HepG2 (cell line): ENCODE results near the gene FRRS1. TPM values are rescaled to one million over a fixed set of nuclear protein-coding genes. Genes with fewer than 3 reads are reported as not detected.

Experiments used
- CHCHD3 ChIP-seq: sonication (generic); formaldehyde crosslinking; IDR thresholded peaks from 2 replicates; pipeline ENCODE4 v1.8.0; 2022; ENCODE audit warnings: mild to moderate bottlenecking, missing genetic modification reagents, moderate library complexity
- DRAP1 ChIP-seq: IDR thresholded peaks from 2 replicates; pipeline ENCODE4 v1.6.1; 2016; ENCODE audit warnings: missing genetic modification reagents, missing compliant biosample characterization
- FOSL2 ChIP-seq: sonication (generic); formaldehyde crosslinking; IDR thresholded peaks from 2 replicates; pipeline ENCODE4 v1.4.0; 2020; ENCODE audit warnings: missing genetic modification reagents
- FOXK2 ChIP-seq: fragments of 450-650 bp; IDR thresholded peaks from 2 replicates; pipeline ENCODE4 v1.6.1; 2016
- HNF1B ChIP-seq: sonication (generic); formaldehyde crosslinking; IDR thresholded peaks from 2 replicates; pipeline ENCODE4 v1.5.1; 2020; ENCODE audit warnings: mild to moderate bottlenecking, moderate library complexity, missing genetic modification reagents
- HOMEZ ChIP-seq: IDR thresholded peaks from 2 replicates; pipeline ENCODE4 v1.6.1; 2016; ENCODE audit warnings: low read depth
- HOXA9 ChIP-seq: sonication (generic); formaldehyde crosslinking; IDR thresholded peaks from 2 replicates; pipeline ENCODE4 v1.8.1; 2022; ENCODE audit warnings: missing genetic modification reagents, mild to moderate bottlenecking, moderate library complexity, borderline replicate concordance
- KAT2B ChIP-seq: fragments of 150-350 bp; IDR thresholded peaks from 2 replicates; pipeline ENCODE4 v1.6.1; 2014; ENCODE audit warnings: low read depth, low read length, borderline replicate concordance
- KMT2A ChIP-seq: sonication (generic); formaldehyde crosslinking; IDR thresholded peaks from 2 replicates; pipeline ENCODE4 v1.4.0; 2020; ENCODE audit warnings: missing genetic modification reagents
- LCORL ChIP-seq, 2 experiments: fragments of 450-650 bp in 1 of 2; sonication (generic) in 1 of 2; formaldehyde crosslinking in 1 of 2; IDR thresholded peaks; 2 replicates each; pipeline versions ENCODE4 v1.5.0 to v1.6.1; 2017 to 2020; ENCODE audit warnings: antibody characterized with exemption in 1 of 2, missing genetic modification reagents in 1 of 2
- MAX ChIP-seq: IDR thresholded peaks from 2 replicates; pipeline ENCODE4 v1.6.1; 2012; ENCODE audit warnings: inconsistent platforms
- MEF2D ChIP-seq: sonication (generic); formaldehyde crosslinking; IDR thresholded peaks from 2 replicates; pipeline ENCODE4 v1.5.1; 2020; ENCODE audit warnings: mild to moderate bottlenecking, missing genetic modification reagents
- NFKBIZ ChIP-seq: IDR thresholded peaks from 2 replicates; pipeline ENCODE4 v1.6.1; 2018; ENCODE audit warnings: missing genetic modification reagents, missing compliant biosample characterization
- PBX3 ChIP-seq: sonication (generic); formaldehyde crosslinking; IDR thresholded peaks from 2 replicates; pipeline ENCODE4 v1.8.1; 2023; ENCODE audit warnings: missing genetic modification reagents, inconsistent platforms, borderline replicate concordance
- PHF21A ChIP-seq: sonication (generic); formaldehyde crosslinking; IDR thresholded peaks from 2 replicates; pipeline ENCODE4 v1.5.0; 2020; ENCODE audit warnings: mild to moderate bottlenecking, missing genetic modification reagents
- POGZ ChIP-seq: sonication (generic); formaldehyde crosslinking; IDR thresholded peaks from 2 replicates; pipeline ENCODE4 v1.4.0; 2020; ENCODE audit warnings: mild to moderate bottlenecking, missing genetic modification reagents
- PPARG ChIP-seq: conservative IDR thresholded peaks from 2 replicates; pipeline ENCODE4 v1.6.1; 2016; ENCODE audit warnings: missing biosample characterization, missing genetic modification reagents
- RFX3 ChIP-seq: IDR thresholded peaks from 2 replicates; pipeline ENCODE4 v1.6.1; 2016; ENCODE audit warnings: missing biosample characterization, missing genetic modification reagents
- SP1 ChIP-seq, 2 experiments: fragments of 450-650 bp in 1 of 2; sonication (generic) in 1 of 2; formaldehyde crosslinking in 1 of 2; IDR thresholded peaks; 2 replicates each; pipeline versions ENCODE4 v1.4.0 to v1.6.1; 2016 to 2020; ENCODE audit warnings: missing genetic modification reagents in 1 of 2
- TEAD3 ChIP-seq: optimal IDR thresholded peaks from 2 replicates; pipeline ENCODE3; 2016; ENCODE audit warnings: borderline replicate concordance
- TERF1 ChIP-seq: sonication (generic); formaldehyde crosslinking; IDR thresholded peaks from 2 replicates; pipeline ENCODE4 v1.8.0; 2022; ENCODE audit warnings: mild to moderate bottlenecking, missing genetic modification reagents, moderate library complexity
- TOE1 ChIP-seq: sonication (generic); formaldehyde crosslinking; IDR thresholded peaks from 2 replicates; pipeline ENCODE4 v1.4.0; 2020; ENCODE audit warnings: mild to moderate bottlenecking, missing genetic modification reagents
- ZMYM4 ChIP-seq: sonication (generic); formaldehyde crosslinking; IDR thresholded peaks from 2 replicates; pipeline ENCODE4 v1.8.1; 2023; ENCODE audit warnings: mild to moderate bottlenecking, missing genetic modification reagents
- ZNF292 ChIP-seq: sonication (generic); formaldehyde crosslinking; IDR thresholded peaks from 2 replicates; pipeline ENCODE4 v1.8.1; 2022; ENCODE audit warnings: mild to moderate bottlenecking, low read depth, missing genetic modification reagents, borderline replicate concordance
- ZNF644 ChIP-seq: IDR thresholded peaks from 2 replicates; pipeline ENCODE4 v1.6.1; 2016; ENCODE audit warnings: low read depth
- ZSCAN9 ChIP-seq: IDR thresholded peaks from 2 replicates; pipeline ENCODE4 v1.6.1; 2016; ENCODE audit warnings: borderline replicate concordance
- polyA plus RNA-seq, 8 experiments: library from polyadenylated mRNA; depleted of rRNA in 3 of 8; stranded (reverse) in 7 of 8; unstranded in 1 of 8; fragments of >200 nt; fragmentation: Illumina TruSeq in 4 of 8; extraction: Trizol in 4 of 8; gene quantifications; 2 replicates each; pipeline versions ENCODE4 v1.2.1 to v1.2.3, GENCODE V29; 2011 to 2016; ENCODE audit warnings: low read depth in 4 of 8, missing spikeins in 1 of 8, mixed read lengths in 1 of 8; ENCODE audit not compliant: insufficient read depth in 1 of 8
- total RNA-seq, 5 experiments: library from RNA; depleted of rRNA; stranded (reverse); fragments of >200 nt; fragmentation: Illumina TruSeq; extraction: Trizol; gene quantifications; 2 replicates each; pipeline ENCODE4 v1.2.3, GENCODE V29; 2016; ENCODE audit warnings: low read depth in 1 of 5

FRRS1 gene
- total and polyA plus RNA-seq, 2 of the 13 experiments (the other 11 are each of a cell fraction or from before 2014, with no cell fraction given): 22.6 to 23.4 TPM

- peak; percentile 79 for TF ChIP-seq ZMYM4
- no peak for TF ChIP-seq NFKBIZ
- TF ChIP-seq ZNF292 (CRISPR knock-in tag): peak; percentile 70; the same call in 1 of the 2 replicates
- TF ChIP-seq MEF2D: 0 out of 2 replicates have a peak, but pooled peaks have one; percentile 27
- TF ChIP-seq RFX3 (CRISPR knock-in tag): no peak
- no peak for TF ChIP-seq MAX
- no peak for TF ChIP-seq PHF21A
- TF ChIP-seq ZNF644 (CRISPR knock-in tag): 0 out of 2 replicates have a peak, but pooled peaks have one; percentile 25
- no peak for TF ChIP-seq TERF1 (CRISPR knock-in tag)
- TF ChIP-seq PBX3 (CRISPR knock-in tag): no peak
- peak; percentile 42; the same call in 1 of the 2 replicates for TF ChIP-seq ZSCAN9 (CRISPR knock-in tag)
- TF ChIP-seq DRAP1 (CRISPR knock-in tag): peak; percentile 76
- peak; percentile 84 for TF ChIP-seq KMT2A (CRISPR knock-in tag)
- no peak for TF ChIP-seq SP1 (IDR thresholded peaks at IDR 0.05)
- 0 out of 2 replicates have a peak, but pooled peaks have one; percentile 18 for TF ChIP-seq SP1 (CRISPR knock-in tag; IDR thresholded peaks at IDR 0.05)
- TF ChIP-seq KAT2B: no peak
- TF ChIP-seq HNF1B (CRISPR knock-in tag): 0 out of 2 replicates have a peak, but pooled peaks have one; percentile 25
- TF ChIP-seq POGZ (CRISPR knock-in tag): peak; percentile 36
- TF ChIP-seq HOXA9 (CRISPR knock-in tag): no peak
- peak; percentile 34; the same call in 1 of the 2 replicates for TF ChIP-seq HOMEZ (CRISPR knock-in tag)
- TF ChIP-seq TOE1 (CRISPR knock-in tag): 0 out of 2 replicates have a peak, but pooled peaks have one; percentile 20
- no peak for TF ChIP-seq CHCHD3
- peak; percentile 29 for TF ChIP-seq TEAD3 (CRISPR knock-in tag)
- TF ChIP-seq FOSL2 (CRISPR knock-in tag): 0 out of 2 replicates have a peak, but pooled peaks have one; percentile 9
- TF ChIP-seq PPARG (CRISPR knock-in tag): 0 out of 2 replicates have a peak, but pooled peaks have one; percentile 12
- TF ChIP-seq LCORL (IDR thresholded peaks at IDR 0.05): no peak
- TF ChIP-seq LCORL (CRISPR knock-in tag; IDR thresholded peaks at IDR 0.05): peak; percentile 19; the same call in 1 of the 2 replicates
- no peak for TF ChIP-seq FOXK2
Measured at GRCh38 chr1:99766378-99766800, at the start of gene FRRS1 (continued).
